GM19467 (cell line): ENCODE measurements around the gene CCDC40.

ENCODE experiments used
- ATAC-seq: cut with Tn5 transposase; IDR thresholded peaks from one replicate; pipeline ENCODE4 v1.9.1; 2021; ENCODE audit warnings: mild to moderate bottlenecking, moderate library complexity; ENCODE audit not compliant: unreplicated experiment

CCDC40 gene

GRCh38 chr17:80101011-80101945, 64.8 kb downstream of the CCDC40 start, which contains the start of gene GAA:
Gene GAA (plus strand): TSS chr17:80101581. CDS start chr17:80104587, 3,006 bp downstream.
- peak; percentile 76 for ATAC-seq

GRCh38 chr17:80101946-80102663, 65.7 kb downstream of the CCDC40 start:
- ATAC-seq = no peak

- ATAC-seq = no peak
Observed at GRCh38 chr17:80102664-80103448, 66.4 kb downstream of the CCDC40 start.

DNA sequence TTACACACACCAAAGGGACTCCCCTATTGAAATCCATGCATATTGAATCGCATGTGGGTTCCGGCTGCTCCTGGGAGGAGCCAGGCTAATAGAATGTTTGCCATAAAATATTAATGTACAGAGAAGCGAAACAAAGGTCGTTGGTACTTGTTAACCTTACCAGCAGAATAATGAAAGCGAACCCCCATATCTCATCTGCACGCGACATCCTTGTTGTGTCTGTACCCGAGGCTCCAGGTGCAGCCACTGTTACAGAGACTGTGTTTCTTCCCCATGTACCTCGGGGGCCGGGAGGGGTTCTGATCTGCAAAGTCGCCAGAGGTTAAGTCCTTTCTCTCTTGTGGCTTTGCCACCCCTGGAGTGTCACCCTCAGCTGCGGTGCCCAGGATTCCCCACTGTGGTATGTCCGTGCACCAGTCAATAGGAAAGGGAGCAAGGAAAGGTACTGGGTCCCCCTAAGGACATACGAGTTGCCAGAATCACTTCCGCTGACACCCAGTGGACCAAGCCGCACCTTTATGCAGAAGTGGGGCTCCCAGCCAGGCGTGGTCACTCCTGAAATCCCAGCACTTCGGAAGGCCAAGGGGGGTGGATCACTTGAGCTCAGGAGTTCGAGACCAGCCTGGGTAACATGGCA, 67.1 kb downstream of the CCDC40 start:
- ATAC-seq = no peak

GRCh38 chr17:80104321-80104955, 68.0 kb downstream of the CCDC40 start:
- no peak for ATAC-seq

- ATAC-seq = no peak
Observed at GRCh38 chr17:80104956-80105375, 68.5 kb downstream of the CCDC40 start.

- ATAC-seq = no peak
Observed at GRCh38 chr17:80105762-80106161, 69.3 kb downstream of the CCDC40 start.

- no peak for ATAC-seq
Observed at GRCh38 chr17:80106176-80106575, 69.7 kb downstream of the CCDC40 start.

DNA sequence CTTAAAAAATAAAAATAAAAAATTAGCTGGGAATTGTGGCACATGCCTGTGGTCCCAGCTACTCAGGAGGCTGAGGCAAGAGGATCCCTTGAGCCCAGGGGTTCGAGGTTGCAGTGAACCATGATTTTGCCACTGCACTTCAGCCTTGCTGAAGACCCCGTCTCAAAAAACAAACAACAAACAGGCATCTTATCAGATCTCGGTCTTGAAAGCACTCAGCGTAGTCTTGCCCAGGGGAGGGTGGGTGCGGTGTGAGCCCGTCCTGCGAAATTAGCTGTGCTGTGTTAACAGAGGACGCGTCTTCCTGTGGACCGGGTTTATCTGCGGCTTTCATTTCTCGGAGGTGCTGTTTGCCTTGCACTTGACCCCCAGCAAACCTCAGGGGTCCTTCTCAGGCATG, 70.3 kb downstream of the CCDC40 start:
- ATAC-seq = no peak

DNA sequence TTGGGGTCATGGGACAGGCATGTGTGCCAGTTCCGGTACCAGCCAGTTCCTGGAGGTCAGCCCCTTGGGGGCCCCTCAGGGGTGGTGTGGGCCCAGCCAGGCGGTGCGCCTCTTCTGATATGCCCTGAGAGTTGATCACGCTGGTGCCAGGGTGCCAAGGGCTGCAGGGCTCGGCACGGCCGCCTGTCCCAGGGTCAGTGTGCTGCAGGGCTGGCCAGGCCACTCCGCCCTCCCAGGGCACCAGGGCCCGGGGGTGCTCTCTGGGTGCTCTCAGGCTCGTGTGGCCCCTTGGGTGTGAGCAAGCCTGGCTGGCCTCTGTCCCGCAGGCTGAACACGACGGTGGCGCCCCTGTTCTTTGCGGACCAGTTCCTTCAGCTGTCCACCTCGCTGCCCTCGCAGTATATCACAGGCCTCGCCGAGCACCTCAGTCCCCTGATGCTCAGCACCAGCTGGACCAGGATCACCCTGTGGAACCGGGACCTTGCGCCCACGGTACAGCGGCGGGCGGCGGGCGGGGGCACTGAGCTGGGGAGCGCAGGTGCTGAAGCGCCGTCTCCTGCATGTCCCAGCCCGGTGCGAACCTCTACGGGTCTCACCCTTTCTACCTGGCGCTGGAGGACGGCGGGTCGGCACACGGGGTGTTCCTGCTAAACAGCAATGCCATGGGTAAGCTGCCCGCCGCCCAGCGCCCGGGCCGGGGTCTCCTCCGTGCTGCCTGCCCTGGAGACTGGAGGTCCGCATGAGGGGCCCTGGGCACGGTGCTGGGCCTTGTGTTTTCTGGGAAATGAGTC, 71.0 kb downstream of the CCDC40 start:
- ATAC-seq = no peak

- no peak for ATAC-seq
Observed at GRCh38 chr17:80108036-80108971, 71.9 kb downstream of the CCDC40 start.

DNA sequence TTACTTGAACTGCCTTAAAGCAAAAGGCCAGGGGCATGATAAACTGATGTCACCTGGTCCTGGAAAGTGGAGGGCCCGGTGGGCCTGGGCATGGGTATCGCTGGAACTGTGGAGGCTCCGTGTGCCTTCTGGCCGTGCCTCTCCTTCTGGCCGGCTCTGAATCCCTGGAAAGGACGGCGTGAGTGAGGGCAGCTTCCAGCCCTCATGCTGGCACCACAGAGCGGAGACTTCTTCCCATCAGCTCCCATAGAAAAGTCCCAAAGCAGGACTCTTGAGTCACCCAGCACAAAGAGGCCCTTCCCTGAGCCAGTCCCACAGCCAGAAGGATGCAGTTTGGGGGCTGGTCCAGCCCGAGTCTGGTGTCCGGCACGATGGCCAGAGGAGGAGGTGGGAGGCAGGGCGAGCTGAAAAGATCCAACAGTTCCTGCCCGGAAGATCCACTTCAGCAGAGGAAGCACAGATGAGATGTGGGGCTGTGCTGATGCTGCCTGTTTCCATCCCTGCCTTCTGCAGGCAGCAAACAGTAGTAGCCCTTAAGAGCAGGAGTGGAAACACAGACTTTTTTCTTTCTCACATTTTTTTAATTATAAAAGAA, 72.7 kb downstream of the CCDC40 start:
- ATAC-seq = no peak

GRCh38 chr17:80109713-80110446, 73.4 kb downstream of the CCDC40 start:
- no peak for ATAC-seq

DNA sequence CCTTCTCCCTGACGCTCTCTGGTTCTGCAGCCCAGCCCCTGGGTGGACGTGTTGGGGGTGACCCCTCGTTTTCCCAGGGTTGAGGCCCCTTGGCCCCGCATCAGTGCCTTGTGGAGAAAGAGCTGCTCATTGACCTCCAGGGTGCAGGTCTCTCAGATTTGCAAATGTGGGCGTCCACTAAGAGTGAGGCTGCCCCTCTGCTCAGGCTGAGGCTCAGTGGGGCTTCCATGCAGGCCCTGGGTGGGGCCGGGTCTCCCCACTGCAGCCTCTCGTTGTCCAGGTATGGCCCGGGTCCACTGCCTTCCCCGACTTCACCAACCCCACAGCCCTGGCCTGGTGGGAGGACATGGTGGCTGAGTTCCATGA, 74.0 kb downstream of the CCDC40 start:
- no peak for ATAC-seq

DNA sequence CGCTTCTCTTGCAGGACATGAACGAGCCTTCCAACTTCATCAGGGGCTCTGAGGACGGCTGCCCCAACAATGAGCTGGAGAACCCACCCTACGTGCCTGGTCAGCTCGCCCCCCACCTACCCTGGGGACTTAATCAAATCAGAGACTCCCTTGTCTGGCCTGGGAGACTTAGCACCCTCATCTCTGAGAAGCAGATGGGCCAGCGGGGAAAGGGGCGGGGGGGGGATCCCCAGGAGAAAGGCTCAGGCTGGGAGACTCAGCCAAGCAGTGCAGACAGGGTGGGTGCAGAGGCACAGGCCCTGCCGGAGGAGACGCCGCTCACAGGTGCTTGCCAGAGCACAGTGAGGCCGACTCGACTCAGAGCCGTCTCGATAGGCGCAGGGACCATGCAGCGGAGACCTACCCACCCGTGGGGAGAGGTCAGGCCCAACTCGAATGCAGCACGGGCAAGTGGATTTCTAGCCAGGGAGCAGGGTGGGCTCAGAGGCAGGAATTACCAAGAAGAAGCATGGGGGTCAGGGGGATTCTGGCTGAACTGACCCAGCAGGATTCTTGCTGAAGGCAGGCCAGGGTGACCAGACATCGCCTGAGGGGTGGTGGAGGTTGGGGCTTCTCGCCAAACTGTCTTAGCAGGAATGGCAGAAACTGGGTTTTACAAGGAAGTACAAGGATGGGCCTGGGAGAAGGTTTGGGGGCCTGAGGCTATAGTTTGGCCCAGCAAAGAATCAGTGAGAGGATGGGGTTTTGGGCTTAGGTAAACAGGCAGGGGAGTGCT, 74.7 kb downstream of the CCDC40 start:
- ATAC-seq = no peak

DNA sequence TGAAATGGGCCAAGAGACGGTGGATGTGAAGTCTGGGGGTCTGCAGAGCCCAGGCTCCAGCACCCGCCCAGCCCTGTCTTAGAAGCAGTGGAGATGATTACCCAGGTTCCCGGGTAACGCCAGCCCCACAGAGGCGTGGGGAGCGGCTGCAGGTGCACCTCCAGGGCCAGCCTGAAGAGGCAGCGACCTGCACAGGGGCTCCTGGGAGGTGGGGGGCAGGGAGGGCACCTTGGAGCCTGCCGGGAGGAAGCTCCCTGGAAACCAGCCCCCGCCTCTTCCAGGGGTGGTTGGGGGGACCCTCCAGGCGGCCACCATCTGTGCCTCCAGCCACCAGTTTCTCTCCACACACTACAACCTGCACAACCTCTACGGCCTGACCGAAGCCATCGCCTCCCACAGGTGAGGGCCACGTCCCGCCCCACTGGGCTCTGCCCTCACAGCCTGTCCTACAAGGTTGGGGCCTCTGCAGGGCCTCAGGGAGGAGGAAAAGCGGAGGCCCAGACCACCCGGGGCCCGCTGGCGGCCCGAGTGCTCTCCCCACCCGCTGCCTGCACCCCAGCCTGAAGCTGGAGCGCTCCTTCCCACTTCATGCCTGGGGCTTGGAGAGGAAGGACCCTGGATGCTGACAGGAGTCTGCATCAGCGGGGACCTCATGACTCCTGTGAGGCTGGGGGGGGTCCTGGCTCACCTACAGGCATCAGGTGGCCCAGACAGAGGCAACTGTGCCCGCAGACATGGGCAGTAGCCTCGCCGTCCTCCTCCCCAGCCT, 75.4 kb downstream of the CCDC40 start:
- ATAC-seq = no peak
